ENCODE results near the gene HOXB5. TPM values are rescaled to one million over a fixed set of nuclear protein-coding genes. Genes with fewer than 3 reads are reported as not detected.

Gene HOXB5
- total RNA-seq, 4 donors from 2014 or later = 0.15 to 0.55 TPM; not detected in 2

DNA sequence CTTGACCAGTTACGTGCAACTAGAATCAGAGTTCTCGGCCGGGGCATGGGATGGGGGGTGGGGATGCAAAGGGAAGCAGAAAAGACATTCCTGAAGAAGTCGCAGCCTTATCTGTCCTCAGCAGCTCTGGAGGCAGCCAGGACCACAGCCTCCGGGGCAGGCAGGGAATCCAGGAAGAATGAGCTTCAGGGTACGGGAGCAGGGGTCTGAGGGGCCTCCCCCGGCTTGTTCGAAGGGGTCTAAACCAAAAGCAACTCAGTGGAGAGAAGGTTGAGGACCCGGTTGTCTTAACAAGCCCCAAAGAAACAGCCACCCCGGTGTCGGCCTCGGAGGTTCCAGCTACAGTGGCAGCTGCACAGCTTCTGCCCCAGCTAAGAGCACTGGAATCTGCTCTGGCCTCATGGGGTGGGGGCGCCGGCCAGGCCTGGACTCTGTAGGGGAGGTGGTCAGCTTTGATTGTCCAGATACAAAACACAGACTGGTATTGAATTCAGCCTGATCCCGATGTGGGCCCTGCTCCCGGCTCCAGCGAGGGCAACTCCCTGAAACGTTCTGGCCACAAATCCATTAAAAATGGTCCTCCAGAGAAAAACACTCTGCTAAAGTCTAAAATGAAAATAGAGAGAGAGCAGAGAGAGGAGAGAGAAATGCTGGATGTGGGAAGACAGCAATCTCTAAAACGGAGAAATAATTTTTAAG, 23.1 kb downstream of the HOXB5 start:
- TF ChIP-seq CTCF (IDR thresholded peaks at IDR 0.05) = no peak
- no peak for TF ChIP-seq POLR2A (IDR thresholded peaks at IDR 0.05)
- no peak overlapping the region for H3K4me3 ChIP-seq (ENCODE audit: low read depth, poor library complexity, severe bottlenecking)
- WGBS, 2 donors = 60 to 65% methylated on average over 19 of the region's 19 CpGs
- intact Hi-C loops (cut with DNase I; ENCODE audit: low total_unique reads) = no loop called here
- DNase-seq (ENCODE audit: low spot score in 2 of 2) = no peak

- no peak for TF ChIP-seq POLR2A (IDR thresholded peaks at IDR 0.05)
- no peak for TF ChIP-seq CTCF (IDR thresholded peaks at IDR 0.05)
- no peak overlapping the region for H3K4me3 ChIP-seq (ENCODE audit: low read depth, poor library complexity, severe bottlenecking)
- DNase-seq (ENCODE audit: low spot score in 2 of 2) = no peak
- intact Hi-C loops (cut with DNase I; ENCODE audit: low total_unique reads) = no loop called here
- 80 to 84% methylated on average over 6 of the region's 6 CpGs for WGBS, 2 donors
These were observed 23.8 kb downstream of the HOXB5 start for GRCh38 chr17:48569674-48570324.

DNA sequence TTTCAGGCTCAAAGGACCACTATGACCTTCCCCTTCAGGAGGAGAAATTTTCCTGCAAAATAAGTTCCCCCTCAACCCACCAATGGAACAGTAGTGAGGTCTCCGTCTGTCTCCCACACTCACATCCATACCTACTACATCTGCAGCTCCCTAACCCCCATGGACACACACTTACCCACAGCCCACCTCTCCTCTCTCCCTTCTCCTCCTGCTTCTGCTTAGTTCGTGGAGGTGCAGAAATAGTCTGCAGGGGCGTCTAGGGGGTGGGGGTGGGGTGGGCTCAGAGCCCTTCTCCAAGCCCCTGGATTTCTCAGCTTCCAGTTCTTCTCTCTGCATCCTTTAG, 24.4 kb downstream of the HOXB5 start:
- 67 to 68% methylated on average over 3 of the region's 3 CpGs for WGBS, 2 donors
- DNase-seq (ENCODE audit: low spot score in 2 of 2) = no peak
- no peak for TF ChIP-seq CTCF (IDR thresholded peaks at IDR 0.05)
- TF ChIP-seq POLR2A (IDR thresholded peaks at IDR 0.05) = no peak
- intact Hi-C loops (cut with DNase I; ENCODE audit: low total_unique reads) = no loop called here
- no peak overlapping the region for H3K4me3 ChIP-seq (ENCODE audit: low read depth, poor library complexity, severe bottlenecking)

DNA sequence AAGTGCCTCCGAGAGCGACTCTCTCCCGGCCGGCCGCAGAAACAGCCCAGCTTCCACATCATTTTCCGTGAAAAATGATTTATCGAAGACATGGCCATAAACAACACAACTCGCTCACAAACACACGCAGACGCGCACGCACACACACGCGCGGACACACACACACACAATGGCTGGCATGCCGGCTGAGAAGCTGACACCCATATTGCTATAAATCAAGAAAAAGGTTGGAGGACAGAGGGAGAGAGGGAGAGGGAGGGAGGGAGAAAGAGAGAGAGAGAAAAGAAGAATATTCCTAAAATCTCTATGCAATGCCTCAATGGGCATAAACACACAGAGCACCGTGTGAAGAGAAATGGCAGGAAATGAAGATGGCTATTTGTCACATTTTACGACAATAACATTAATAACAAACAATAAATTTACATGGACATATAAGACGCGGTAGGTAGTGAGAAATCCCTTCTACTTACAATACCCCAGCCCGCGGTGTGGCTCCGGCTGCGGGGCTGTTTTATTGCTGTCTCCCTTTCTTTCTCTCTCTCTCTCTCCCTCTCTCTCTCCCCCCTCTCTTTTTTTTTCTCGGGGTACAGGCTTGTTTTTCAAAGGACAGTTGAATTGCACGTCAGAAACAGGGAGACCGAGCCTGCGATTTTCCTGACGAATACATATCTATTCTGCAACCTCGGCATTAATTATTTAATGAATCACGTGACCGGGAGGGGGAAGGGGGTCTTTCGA, 24.9 kb downstream of the HOXB5 start:
- intact Hi-C loops (cut with DNase I; ENCODE audit: low total_unique reads) = no loop called here
- whole genome bisulfite sequencing, 2 donors = 58 to 59% methylated on average over 33 of the region's 33 CpGs
- DNase-seq (ENCODE audit: low spot score in 2 of 2) = no peak
- H3K4me3 ChIP-seq (ENCODE audit: low read depth, poor library complexity, severe bottlenecking) = no peak overlapping the region
- TF ChIP-seq POLR2A (IDR thresholded peaks at IDR 0.05) (no peak), CTCF (IDR thresholded peaks at IDR 0.05) (no peak)

DNA sequence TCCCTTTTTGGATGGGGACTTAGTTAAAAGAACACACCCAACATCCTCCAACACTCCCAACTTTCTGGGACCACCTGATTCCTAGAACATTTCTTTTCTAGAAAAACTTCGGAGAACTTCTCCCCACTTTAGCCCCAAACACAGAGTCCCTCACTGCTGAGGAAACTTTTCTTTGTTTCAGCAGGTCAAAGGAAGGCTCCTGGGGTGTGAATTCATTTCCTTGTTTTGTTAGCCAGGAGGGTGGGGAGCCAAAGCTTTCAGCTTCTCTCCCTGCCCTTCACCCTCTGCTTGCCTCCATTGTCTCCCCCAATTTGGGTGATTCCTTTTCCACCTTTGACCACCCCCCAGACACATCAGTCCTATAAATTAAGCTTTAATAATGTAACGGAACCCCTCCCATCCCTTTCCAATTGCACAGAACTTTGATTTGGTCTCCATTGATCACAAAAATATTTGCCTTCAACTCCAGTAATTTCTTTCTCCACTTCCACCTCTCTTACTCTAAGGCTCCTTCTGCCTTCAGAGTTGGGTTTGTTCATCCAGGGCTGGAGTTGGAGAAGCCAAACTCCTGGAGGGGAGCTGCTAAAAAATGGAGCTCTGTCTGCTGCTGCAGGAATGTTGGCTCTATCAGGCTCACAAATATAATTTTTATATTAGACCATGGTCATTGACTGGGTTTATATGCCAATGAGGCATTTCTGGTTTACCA, 25.8 kb downstream of the HOXB5 start:
- intact Hi-C loops (cut with DNase I; ENCODE audit: low total_unique reads) = no loop called here
- 76 to 83% methylated on average over 2 of the region's 2 CpGs for WGBS, 2 donors
- TF ChIP-seq CTCF (IDR thresholded peaks at IDR 0.05) (no peak), POLR2A (IDR thresholded peaks at IDR 0.05) (no peak)
- DNase-seq (ENCODE audit: low spot score in 2 of 2) = no peak
- no peak overlapping the region for H3K4me3 ChIP-seq (ENCODE audit: low read depth, poor library complexity, severe bottlenecking)
